Measurements from ENCODE around the gene SERPINF2.

DNA sequence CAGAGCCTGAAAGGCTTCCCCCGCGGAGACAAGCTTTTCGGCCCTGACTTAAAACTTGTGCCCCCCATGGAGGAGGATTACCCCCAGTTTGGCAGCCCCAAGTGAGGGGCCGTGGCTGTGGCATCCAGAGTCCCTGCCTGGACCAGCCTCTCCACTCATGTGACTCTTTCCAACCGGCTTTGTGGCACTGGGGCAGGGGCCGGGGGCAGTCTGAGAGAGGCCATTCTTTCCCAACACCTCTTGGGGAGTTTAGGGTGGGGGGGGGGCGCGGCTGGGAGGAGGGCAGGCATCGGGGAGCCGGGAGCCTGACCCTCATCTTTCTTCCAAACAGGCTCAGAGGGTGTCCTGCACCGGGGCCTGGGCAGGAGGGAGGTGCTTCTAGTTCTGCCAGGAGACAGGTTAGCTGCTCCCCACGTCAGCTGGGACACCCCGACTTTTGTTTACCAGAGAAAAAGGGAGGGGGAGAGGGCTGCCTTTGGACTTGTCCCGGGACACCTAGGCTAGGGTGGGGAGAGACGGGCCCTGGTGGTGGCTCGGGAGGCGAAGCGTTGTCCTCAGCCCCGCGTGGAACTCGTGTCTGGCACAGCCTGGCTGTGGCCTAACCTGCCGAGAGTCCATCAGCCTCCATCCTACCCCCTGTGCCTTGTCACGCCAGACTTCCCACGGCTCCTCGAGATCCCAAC is 11.9 kb downstream of the SERPINF2 start:
- TF ChIP-seq, protein P1, sequence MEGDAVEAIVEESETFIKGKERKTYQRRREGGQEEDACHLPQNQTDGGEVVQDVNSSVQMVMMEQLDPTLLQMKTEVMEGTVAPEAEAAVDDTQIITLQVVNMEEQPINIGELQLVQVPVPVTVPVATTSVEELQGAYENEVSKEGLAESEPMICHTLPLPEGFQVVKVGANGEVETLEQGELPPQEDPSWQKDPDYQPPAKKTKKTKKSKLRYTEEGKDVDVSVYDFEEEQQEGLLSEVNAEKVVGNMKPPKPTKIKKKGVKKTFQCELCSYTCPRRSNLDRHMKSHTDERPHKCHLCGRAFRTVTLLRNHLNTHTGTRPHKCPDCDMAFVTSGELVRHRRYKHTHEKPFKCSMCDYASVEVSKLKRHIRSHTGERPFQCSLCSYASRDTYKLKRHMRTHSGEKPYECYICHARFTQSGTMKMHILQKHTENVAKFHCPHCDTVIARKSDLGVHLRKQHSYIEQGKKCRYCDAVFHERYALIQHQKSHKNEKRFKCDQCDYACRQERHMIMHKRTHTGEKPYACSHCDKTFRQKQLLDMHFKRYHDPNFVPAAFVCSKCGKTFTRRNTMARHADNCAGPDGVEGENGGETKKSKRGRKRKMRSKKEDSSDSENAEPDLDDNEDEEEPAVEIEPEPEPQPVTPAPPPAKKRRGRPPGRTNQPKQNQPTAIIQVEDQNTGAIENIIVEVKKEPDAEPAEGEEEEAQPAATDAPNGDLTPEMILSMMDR (IDR thresholded peaks at IDR 0.05; ENCODE audit: poor library complexity, severe bottlenecking), result no peak
- no peak for TF ChIP-seq EZH2 (IDR thresholded peaks at IDR 0.05; ENCODE audit: borderline replicate concordance, insufficient read depth, low read length, poor library complexity, severe bottlenecking)
- no peak for TF ChIP-seq POLR2AphosphoS5 (IDR thresholded peaks at IDR 0.05)
- no peak for TF ChIP-seq EP300 (conservative IDR thresholded peaks at IDR 0.05; ENCODE audit: poor library complexity, severe bottlenecking)
- TF ChIP-seq, protein P2, sequence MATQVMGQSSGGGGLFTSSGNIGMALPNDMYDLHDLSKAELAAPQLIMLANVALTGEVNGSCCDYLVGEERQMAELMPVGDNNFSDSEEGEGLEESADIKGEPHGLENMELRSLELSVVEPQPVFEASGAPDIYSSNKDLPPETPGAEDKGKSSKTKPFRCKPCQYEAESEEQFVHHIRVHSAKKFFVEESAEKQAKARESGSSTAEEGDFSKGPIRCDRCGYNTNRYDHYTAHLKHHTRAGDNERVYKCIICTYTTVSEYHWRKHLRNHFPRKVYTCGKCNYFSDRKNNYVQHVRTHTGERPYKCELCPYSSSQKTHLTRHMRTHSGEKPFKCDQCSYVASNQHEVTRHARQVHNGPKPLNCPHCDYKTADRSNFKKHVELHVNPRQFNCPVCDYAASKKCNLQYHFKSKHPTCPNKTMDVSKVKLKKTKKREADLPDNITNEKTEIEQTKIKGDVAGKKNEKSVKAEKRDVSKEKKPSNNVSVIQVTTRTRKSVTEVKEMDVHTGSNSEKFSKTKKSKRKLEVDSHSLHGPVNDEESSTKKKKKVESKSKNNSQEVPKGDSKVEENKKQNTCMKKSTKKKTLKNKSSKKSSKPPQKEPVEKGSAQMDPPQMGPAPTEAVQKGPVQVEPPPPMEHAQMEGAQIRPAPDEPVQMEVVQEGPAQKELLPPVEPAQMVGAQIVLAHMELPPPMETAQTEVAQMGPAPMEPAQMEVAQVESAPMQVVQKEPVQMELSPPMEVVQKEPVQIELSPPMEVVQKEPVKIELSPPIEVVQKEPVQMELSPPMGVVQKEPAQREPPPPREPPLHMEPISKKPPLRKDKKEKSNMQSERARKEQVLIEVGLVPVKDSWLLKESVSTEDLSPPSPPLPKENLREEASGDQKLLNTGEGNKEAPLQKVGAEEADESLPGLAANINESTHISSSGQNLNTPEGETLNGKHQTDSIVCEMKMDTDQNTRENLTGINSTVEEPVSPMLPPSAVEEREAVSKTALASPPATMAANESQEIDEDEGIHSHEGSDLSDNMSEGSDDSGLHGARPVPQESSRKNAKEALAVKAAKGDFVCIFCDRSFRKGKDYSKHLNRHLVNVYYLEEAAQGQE (IDR thresholded peaks at IDR 0.05; ENCODE audit: borderline replicate concordance), result no peak
- TF ChIP-seq RAD21 (conservative IDR thresholded peaks at IDR 0.05), result no peak
- TF ChIP-seq TAF1 (IDR thresholded peaks at IDR 0.05; ENCODE audit: low read depth), result no peak

All from neural cell (in vitro differentiated cells).